Limb (tissue), 2 donors: ENCODE data around the gene CHST8.
A peak's percentile ranks its signal among the peaks of the same experiment; 100 is the strongest.
"Not testable (repeated sequence)": the region's sequence is repeated elsewhere in the genome, so short reads cannot be mapped to it uniquely, and the experiment has no call there.

Source experiments
- DNase-seq, 2 donors: peaks; one replicate each; pipeline ENCODE4 v3.0.0-alpha.2; 2016; ENCODE audit errors: extremely low spot score in 2 of 2

CHST8 gene

GRCh38 chr19:33616857-33617256 lies 4.9 kb upstream of the CHST8 start:
- DNase-seq, result no peak

GRCh38 chr19:33618363-33618762 lies 3.4 kb upstream of the CHST8 start:
- DNase-seq, result not testable (repeated sequence)

- no peak for DNase-seq
Measured at GRCh38 chr19:33618884-33619283, 2.9 kb upstream of the CHST8 start.

- no peak for DNase-seq
Measured at GRCh38 chr19:33620611-33621010, 1.1 kb upstream of the CHST8 start.

GRCh38 chr19:33621065-33621785 lies 528 bp upstream of the CHST8 start:
- peak in 1 of 2 donors; percentile 41 for DNase-seq

- DNase-seq, result no peak
Measured at GRCh38 chr19:33622505-33622808, 704 bp downstream of the CHST8 start.

GRCh38 chr19:33622809-33623511 lies 1.2 kb downstream of the CHST8 start:
- DNase-seq, result peak in 1 of 2 donors; percentile 51

- no peak for DNase-seq
Measured at GRCh38 chr19:33624586-33624985, 2.8 kb downstream of the CHST8 start.

- no peak for DNase-seq
Measured at GRCh38 chr19:33627526-33627925, 5.8 kb downstream of the CHST8 start.

- DNase-seq, result no peak
Measured at GRCh38 chr19:33627962-33628839, 6.4 kb downstream of the CHST8 start.

GRCh38 chr19:33628921-33629825 lies 7.4 kb downstream of the CHST8 start:
- no peak for DNase-seq

- DNase-seq, result no peak
Measured at GRCh38 chr19:33629826-33630375, 8.1 kb downstream of the CHST8 start.

- no peak for DNase-seq
Measured at GRCh38 chr19:33630880-33631608, 9.3 kb downstream of the CHST8 start.

GRCh38 chr19:33631609-33631973 lies 9.8 kb downstream of the CHST8 start:
- DNase-seq, result no peak

- no peak for DNase-seq
Measured at GRCh38 chr19:33634361-33635091, 12.8 kb downstream of the CHST8 start.

- no peak for DNase-seq
Measured at GRCh38 chr19:33638167-33639034, 16.6 kb downstream of the CHST8 start.

- DNase-seq, result no peak
Measured at GRCh38 chr19:33639035-33639681, 17.4 kb downstream of the CHST8 start.

- DNase-seq, result no peak
Measured at GRCh38 chr19:33640773-33641172, 19.0 kb downstream of the CHST8 start.
